Activated T-cell treated with anti-CD3 and anti-CD28 coated beads, Interleukin-2, amount 50 U/mL, for 48 hours (primary cell): ENCODE data around the gene AGRN.
"Not testable (repeated sequence)": the region's sequence is repeated elsewhere in the genome, so short reads cannot be mapped to it uniquely, and the experiment has no call there.

ENCODE experiments used
- DNase-seq, 2 experiments: peaks; one replicate each; pipeline ENCODE4 v3.0.0-alpha.2; 2020

The AGRN gene

DNA sequence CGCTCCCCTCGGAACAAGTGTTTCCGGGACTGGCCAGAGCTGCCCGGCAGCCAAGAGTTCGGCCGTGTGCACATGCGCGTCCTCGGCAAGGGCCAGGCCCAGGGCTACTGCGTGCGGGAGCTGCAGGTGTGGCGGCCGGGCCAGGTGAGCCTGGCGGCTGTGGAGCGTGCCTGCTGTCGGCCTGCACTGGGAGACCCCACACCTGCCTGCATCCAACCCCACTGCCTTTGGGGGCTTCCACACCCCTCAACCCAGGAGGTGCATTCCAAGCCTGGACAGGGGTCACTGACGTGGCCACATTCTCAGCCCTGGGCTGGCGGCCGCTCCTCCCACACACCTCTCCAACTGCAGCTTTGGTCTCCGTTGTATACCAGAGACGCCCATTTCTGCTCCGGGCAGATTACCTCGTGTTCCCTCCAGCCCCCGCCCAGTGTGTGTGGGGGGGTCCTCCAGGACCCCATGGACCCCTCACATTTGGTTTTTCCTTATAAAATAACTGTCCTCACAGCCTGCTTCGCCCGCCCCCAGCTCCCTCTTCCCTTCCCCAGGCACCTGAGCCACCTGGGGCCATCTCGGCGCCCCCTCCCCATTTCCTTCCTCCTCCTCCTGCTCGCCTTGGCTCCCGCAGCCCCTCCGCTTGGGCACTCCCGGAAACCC, 48.1 kb downstream of the AGRN start:
- no peak for DNase-seq

DNA sequence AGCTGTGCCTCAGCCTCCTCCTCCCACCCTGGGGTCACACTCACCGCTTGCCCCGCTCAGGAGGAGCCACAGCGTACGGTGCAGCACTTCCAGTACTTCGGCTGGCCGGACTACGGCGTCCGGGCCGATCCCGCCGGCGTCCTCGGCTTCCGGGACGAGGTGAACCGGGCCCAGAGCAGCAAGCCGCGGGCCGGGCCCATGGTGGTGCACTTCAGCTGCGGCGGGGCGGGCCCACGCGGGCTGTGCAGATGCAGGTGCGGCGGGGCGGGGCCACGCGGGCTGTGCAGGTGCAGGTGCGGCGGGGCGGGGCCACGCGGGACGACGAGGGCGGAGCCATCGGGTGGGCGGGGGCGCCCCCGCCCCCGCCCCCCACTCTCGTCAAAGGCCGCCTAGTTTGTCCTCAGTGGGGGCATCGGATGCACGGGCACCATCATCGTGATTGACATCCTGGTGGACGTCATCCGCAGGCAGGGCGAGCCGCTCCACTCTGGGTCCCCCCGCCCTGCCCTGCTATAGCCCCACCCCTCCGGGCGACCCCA, 48.7 kb downstream of the AGRN start:
- peak; percentile 47 to 60 for DNase-seq

DNA sequence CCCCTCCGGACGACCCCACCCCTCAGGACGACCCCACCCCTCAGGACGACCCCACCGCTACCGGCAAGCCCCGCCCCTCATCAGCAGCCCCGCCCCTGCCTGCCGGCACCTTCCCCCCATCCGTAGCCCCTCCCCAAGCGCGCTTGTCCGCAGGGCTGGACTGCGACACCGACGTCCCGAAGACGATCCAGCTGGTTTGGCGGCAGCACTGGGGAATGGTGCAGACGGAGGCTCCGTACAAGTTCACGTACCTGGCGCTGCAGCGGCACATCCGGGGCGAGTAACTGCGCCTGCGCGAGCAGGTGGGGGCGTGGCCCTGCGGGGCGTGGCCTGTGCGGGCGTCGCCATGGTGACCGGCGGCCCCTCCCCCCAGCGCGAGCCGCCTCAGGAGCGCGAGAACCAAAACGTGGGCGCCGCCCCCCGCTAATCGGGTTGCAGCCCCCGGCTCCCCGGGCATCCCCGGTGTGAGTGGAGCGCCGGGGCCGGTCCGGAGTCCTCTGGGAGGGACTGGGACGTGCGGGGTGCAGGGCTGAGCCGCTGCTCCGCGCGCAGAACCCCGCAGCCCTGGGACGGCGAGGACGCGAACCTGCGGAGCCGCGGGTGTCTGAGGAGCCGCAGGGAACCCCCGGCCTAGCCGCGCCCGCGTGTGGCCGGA, 49.3 kb downstream of the AGRN start:
- DNase-seq, result peak; percentile 93 to 95

DNA sequence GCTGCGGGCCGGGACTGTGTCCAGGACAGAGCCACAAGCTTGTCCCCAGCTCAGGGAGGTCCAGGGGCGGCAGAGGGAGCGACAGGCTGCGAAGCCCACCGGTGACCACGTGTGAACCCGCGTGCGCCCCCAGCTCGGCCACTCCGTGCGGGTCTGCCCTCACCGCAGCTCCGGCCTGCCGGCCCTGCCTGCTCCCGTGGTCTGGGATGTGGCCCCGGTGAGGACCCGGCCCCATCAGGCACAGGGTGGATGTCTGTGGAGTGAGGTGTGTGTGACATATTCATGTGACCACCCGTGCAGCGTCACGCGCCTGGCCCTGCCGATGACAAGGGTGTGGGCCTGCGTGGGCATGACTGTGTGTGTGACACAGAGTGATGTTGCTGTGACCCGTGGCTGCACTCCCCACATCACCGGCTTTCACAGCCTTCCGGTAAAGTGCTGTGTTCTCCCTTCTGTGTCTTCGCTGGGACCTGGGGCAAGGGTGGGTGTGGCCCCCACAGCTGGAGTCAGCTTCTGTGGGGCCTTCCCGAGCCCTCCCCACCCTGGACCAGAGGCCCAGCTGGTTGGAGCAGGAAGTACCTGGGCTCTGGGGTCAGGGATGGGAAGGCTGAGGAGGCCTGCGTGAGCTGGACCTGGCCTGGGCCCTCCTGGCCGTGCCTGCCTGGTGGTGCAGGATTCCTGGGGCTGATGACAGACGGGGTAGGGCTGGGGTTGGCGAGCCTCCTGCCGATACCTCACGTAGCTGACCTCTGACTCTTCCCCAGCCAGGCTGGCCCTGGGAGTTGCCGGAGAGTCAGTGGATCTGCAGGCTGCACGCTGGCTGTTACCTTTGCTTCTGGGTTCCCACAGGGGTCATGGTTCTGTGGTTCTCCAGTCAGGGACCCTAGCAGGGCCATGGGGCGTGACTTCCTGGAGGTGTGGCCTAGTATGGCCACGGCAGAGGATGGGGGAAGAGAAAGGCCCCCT, 50.1 kb downstream of the AGRN start:
- DNase-seq, result no peak

- no peak for DNase-seq
Observed at GRCh38 chr1:1071486-1072298, 51.8 kb downstream of the AGRN start.

DNA sequence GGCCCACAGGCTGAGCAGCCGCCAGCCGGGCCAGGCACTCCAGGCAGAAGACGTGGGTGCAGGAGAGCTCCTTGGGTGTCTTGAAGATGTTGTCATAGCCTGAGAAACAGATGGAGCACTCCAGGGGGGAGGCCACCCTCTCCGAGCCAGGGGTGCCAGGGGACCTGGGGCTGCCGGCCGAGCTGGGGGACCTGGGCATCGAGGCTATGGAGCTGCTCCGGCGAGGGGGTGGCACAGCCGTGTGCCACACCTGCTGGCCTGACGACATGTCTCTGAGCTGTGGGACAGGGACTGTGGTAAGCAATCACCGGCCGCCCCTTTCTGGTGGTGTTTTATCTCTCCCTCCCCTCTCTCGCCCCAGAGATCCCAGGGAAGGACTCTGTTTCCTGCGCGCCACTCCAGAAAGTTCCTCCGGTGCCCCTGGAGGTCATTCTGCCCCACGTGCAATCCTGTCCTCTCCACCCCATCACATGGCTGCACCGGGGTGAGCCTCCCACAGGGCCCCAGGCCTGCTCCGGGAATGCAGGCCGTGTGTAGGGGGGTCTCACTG, 52.5 kb downstream of the AGRN start:
- DNase-seq, result no peak

DNA sequence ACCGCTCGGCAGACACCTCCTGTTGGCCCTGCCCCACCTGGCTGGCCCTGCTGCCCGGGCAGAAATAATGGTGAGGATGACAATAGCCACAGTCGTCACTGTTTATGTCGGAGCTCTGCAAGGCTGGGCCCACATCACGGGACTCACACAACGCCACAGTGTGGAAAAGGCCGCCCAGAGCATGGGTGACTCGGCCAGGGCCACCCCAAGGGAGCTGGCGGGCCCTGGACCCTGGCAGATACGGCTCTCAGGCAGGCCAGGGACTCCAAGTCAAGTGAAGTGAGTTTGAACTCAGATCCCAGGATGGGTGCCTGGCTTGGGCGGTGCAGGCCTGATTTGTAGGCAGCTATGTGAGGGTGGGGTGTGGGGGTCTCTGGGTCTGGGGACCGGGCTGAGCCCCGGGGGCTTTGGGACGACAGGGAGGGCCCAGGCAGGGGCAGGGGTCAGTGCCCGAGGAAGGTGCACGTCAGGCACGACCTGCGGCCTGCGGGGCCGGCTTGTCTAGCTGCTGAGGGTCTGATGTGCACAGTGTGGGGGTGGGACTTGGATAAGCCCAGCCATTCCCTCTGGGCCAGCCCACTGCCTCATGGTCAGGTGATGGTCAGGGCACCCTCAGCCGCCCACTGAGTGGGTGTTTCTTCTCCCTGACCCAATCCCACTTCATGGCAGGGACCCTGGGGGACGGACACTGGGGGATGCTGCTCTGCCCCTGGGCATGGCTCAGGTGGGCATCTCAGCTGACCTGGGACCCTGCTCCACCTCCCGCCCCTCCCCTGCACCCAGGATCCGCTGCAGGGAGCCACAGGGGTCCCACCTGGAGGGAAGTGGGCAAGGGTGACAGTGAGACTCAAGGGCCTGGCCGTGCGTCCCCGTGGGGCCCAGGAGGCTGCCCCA, 53.2 kb downstream of the AGRN start:
- DNase-seq, result no peak

DNA sequence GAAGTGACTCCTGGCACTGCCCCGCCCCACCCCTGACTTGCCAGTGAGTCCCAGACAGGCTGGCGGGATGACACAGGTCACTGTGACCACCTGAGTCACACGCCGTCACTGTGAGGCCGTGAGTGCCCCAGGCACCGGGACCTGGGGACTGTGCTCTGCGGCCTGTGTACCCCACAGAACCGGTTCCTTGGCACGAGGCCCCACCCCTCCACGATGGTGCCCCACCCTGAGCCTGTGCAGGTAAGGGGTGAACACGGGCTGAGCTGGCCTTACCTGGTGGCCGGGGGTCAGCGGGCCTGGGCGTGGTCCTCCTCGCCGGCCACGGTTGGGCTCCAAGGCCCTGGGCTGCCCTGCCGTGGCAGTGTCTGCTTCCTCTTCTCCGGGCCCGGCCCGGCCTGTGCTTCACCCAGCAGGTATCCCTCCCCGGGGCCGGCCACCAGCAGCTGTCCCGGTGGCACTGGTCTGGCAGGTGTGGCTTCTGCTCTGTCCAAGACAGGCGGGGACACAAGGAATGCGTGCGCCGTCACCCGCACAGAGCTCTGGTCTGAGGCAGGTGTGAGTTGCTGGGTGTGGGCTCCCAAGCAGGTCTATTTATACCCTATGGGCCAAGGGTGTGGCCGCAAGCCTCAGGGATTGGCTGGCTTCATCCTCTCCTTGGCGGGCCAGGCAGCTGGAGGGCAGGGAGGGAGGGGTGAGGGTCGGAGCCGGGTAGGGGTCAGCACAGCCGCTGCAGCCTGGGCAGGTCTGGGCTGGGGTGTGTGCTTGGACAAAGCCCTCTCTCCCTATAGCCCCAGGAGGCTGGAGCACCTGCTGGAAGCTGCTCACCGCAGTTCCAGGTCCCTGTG, 54.0 kb downstream of the AGRN start, which contains the start of gene RNF223:
Gene RNF223, minus strand, starts transcription at position 564 of the 845 bp plus-strand sequence. CDS start 1,740 bp downstream, outside the sequence.
- no peak for DNase-seq

DNA sequence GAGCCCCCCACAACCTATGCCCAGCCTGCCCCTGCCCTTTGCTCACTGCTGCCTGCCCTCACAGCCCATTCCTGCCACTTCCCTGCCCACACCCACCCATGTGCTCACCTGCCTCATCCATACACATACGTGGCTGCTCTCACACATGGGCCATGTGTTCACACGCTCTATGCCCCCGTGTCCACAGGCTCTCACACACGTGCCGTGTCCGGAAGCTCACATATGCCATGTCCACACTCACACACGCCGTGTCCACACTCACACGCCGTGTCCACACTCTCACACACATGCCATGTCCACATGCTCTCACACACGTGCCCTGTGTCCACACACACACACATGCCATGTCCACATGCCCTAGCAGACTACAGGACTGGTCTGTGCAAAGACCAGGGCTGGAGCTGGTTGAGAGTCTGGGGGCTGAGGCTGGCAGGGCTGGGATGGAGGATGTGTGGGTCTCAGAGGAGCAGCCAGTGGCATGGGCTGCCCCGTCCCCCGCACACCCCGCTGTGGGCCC, 54.8 kb downstream of the AGRN start:
- DNase-seq, result no peak

GRCh38 chr1:1075148-1075935, 55.4 kb downstream of the AGRN start:
- DNase-seq, result no peak

- not testable (repeated sequence) for DNase-seq
Observed at GRCh38 chr1:1077396-1077795, 57.5 kb downstream of the AGRN start.

- peak; percentile 64 to 70 for DNase-seq
Observed at GRCh38 chr1:1079408-1080121, 59.6 kb downstream of the AGRN start.

DNA sequence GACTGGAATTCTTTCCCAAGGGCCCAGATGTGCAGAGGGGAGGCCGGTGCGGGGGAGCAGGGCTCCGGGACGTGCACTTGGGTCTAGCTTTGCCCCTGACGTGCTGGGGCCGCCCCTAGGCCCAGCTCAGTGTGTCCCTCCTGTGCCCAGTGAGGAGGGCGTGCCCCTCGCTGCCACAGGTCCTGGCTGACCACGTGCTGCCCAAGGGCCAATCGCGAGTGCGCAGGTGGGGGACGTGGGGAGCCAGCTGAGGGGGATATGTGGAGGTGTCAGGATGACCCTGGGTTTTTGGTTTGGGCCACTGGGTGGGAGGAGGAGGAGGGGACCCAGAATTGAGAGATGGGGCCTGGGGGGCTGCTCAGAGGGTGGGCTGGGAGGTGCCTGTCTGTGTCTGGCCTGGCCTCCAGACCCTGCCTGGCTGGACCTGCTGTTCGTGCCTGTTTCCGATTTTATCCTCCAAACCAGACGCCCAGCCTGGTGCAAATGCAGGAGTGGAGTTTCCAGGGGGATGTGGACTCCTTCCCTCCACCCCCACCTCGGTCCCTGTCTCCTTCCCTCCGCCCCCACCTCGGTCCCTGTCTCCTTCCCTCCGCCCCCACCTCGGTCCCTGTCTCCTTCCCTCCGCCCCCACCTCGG, 60.3 kb downstream of the AGRN start:
- peak; percentile 60 to 65 for DNase-seq

DNA sequence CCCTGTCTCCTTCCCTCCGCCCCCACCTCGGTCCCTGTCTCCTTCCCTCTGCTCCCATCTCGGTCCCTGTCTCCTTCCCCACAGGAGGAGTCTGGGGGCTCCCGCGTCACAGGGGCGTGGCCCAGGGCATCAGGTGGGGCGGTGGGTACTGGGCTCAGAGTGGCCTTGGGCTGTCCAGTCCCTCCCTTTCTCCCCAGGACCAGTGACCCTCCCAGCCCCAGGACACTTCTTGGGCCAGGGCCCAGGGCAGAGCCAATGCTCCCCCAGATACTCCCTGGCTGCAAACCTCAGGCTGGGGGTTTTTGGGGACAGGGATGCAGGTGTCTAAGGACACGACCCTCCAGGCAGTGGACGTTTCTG, 61.0 kb downstream of the AGRN start:
- peak in 1 of 2 experiments; percentile 22 for DNase-seq

DNA sequence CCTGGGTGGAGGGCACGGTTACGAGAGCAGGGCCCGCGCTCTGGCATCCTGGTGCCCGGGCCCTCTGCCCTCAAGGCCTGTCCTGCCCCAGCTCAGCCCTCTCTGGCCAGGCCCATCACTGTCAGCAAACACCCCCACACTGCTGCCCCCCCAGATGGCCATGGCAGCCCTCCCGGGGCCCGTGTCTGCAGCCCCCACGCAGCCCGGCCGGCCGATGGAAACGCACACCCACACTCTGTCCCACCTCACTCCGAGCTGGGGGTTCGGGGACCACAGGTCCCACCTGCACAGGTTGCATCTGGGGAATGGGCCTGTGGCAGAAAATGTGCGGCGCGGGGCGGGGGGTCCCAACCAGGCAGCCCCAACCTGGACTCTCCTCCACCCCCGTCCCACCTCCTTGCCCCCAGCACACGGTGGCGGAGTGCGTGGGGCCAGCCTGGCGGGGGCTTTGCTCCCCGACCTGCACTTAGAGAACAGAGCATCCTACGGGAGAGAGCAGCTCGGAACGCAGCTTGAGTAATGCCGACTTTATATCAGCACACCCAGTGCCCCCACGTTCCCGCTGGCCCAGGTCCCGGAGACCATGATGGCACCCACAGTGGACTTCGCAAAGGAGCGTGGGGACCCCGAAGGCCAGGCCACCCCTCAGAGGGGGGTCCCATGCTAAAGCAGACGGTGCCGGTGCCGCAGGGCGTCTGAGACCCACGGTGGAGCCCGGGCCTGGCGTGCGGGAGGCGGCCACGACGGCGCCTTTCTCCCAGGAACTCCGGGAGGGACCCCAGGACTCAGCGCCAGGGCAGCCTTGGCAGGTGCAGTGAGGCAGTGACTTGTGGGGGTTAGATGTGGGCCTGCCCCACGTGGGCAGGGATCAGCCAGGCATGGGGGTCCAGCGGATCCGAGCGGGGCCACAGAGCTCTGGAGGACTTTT, 61.7 kb downstream of the AGRN start:
- DNase-seq, result peak in 1 of 2 experiments; percentile 20

DNA sequence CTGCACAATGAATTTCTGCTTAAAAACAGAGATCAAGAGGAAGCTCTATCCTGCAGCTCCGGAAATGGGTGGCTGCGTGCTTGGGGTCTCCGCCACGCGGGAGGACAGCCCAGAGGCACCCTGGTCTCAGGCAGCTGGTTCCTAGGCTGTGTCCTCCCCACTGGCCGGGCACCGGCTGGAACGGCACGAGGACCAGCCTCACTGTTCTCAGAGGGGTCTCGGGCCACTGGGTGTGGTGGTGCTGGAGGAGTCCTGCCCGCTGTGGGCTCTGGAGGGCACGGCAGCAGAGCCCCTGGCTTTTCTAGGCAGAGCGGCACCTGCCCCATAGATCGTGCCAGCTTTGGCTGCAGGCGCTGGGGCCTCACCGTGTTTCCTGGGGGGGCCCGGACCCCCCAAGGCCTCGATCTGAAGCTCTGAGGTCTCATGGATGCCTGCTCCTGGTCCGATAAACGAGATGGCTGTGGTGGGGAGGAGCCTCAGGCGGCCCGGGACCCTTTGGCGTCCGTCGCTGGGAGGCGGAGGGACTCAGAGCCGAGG, 62.4 kb downstream of the AGRN start:
- DNase-seq, result peak in 1 of 2 experiments; percentile 23
